ENCODE data around the gene MLEC.

The MLEC gene

DNA sequence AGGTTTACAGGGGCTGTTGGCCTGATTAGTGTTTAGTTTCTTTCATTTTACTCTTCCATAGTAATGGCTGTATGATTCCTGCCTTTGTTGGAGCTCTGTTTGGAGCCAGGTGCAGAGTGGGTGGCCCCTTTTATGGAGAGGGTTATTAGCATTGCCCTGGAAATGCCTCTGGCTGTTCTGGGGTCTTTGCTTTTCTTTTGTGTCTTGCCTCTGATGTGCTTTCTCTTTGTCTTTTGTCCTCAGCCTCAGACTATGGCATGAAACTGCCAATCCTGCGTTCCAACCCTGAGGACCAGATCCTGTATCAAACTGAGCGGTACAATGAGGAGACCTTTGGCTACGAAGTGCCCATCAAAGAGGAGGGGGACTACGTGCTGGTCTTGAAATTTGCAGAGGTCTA lies 6.9 kb downstream of the MLEC start:
- DNase-seq (ENCODE audit: low read depth in 3 of 3), result no peak

- no peak for DNase-seq (ENCODE audit: low read depth in 3 of 3)
Measured at GRCh38 chr12:120696626-120697025, 9.7 kb downstream of the MLEC start.

- DNase-seq (ENCODE audit: low read depth in 3 of 3), result no peak
Measured at GRCh38 chr12:120697344-120697743, 10.4 kb downstream of the MLEC start.

DNA sequence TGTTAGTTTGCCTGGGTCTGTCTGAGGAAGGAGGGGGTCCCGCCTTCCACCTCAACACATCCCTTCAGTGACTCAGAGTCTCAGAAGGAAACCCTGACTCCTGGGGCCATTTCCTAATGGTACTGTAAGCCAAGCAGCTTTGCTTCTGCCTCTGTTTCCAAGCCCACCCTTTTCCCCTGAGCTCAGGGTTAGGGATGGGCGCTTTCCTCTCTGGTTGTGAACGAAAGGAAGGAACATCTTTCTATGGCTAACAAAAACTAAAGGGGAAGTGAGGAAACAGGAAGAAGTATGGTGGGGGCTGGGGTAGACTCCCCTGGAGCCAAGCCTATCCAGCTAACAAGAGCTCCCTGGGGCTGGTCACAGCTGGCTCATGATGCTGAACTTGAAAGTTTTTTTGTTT lies 11.7 kb downstream of the MLEC start:
- no peak for DNase-seq (ENCODE audit: low read depth in 3 of 3)

DNA sequence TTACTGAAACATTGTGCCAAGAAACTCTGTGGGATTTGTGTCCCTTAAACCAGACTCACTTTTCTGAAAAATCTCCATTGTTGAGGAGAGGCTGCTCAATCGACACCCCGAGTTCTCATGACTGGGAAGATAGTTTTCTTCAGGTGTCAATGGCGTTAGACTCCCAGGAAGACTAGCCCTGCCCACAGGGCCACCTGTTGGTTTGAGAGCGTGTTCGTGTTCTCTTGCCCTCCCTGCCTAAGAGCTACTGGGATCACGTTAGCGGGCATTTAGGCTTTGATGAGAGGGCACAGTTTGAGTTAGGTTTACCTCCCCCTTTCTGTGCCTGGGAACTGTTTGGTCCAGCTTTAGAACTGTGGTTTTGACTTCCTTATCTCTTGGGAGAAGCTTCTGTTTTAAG lies 12.6 kb downstream of the MLEC start:
- DNase-seq (ENCODE audit: low read depth in 3 of 3), result no peak

GRCh38 chr12:120700886-120701285 lies 13.9 kb downstream of the MLEC start:
- DNase-seq (ENCODE audit: low read depth in 3 of 3), result no peak

DNA sequence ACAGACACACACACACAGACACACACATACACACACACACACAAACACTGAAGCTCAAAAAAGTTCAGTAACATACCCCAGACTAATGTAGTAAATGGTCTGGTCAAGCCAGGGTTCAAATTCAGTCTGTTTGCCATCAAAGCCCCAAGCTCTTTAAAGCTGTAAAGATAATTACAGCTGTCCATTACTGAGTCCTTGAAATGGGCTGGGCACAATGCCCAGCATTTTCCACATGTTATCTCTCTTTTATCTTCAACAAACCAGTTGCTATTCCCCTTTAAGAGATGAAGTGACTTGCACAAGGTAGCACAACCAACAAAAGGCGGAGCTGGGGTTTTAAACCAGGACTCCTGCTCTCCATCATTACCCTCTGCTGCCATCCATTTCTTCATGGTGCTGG lies 15.7 kb downstream of the MLEC start:
- DNase-seq (ENCODE audit: low read depth in 3 of 3), result no peak

- no peak for DNase-seq (ENCODE audit: low read depth in 3 of 3)
Measured at GRCh38 chr12:120703311-120703942, 16.5 kb downstream of the MLEC start.

DNA sequence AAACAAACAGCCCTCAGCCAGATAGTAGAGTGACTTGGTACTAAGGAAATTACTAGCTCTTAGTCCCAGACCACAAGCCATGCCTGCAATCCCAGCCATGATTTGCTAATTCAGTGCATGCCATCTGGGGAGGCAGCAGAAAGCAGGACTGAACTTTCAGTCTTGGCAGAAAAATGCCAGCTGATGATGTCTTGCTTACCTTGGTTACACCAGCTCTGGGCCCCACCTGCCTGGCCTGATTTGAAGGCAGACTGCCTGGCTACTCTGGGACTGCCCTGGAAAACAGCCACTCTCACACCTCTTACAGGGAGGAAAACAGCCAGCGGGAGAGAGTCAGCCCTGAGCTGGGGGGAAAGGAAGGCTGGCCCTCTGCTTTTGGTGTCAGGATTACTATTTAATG lies 18.7 kb downstream of the MLEC start:
- no peak for DNase-seq (ENCODE audit: low read depth in 3 of 3)

DNA sequence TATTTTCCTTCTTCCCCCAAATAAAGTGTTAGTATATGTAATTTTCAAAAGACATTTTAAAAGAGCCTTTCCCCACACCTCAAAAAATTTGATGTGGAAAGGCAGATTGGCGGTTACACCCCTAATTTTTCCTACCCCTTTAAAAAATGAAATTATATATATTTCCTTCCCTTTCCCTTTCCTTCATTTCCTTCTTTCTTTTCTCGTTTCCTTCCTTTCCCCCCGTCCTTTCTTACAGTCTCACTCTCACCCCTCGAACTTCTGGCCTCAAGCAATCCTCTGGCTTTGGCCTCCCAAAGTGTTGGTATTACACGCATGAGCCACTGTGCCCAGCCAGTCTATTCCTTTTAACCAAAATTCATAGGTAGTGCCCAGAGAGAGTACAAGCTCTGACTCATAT lies 19.1 kb downstream of the MLEC start:
- DNase-seq (ENCODE audit: low read depth in 3 of 3), result no peak

- no peak for DNase-seq (ENCODE audit: low read depth in 3 of 3)
Measured at GRCh38 chr12:120708651-120709050, 21.7 kb downstream of the MLEC start.

GRCh38 chr12:120710031-120710804 lies 23.3 kb downstream of the MLEC start, which contains the start of gene UNC119B:
Gene UNC119B, plus strand, starts transcription at chr12:120710458. Its CDS starts 17 bp downstream, at chr12:120710475.
- DNase-seq (ENCODE audit: low read depth in 3 of 3), result peak; percentile 62 to 68 (median 64)

DNA sequence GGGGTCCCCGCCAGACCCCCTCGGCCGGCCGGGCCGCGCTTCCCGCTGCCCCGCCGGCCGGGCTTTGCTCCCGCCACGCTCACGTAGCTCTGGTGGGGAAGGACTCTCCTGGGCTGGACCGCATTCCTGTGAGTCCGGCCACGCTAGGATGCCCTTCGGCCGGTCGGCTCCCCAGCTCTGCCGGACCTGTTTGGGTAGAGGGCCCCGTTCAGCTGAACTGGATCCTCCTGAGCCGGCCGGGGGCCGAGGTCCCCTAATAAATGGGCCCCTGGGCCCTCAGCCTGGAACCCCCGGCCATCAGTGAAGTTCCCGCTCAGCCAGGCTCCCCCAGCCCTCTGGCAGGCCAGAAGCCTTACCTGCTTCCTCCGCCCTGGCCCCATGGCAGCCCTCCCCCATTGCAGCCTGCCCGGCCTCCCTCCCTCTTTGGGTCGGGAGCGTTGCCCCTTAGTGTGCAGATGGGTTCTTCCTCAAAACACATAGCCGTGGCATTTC lies 23.9 kb downstream of the MLEC start:
- no peak for DNase-seq (ENCODE audit: low read depth in 3 of 3)

DNA sequence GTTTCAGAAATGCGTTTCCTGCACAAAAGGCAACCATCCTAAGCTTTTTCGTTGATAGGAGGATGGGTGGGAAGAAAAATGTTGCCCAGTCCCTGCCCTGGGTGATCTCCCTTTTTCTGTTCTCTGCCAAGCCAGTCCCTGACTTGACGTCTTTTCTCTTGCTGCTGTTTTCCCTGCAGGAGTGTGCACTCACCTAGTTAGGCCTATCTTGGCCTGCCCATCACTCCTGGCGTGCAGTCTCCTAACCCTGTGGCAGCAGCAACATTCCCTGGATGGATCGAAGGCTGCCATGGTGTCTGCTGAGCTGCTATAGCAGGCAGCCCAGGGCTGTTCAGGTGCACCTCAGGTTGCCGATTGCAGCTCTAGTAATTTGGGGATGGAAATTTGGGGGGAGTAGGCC lies 24.5 kb downstream of the MLEC start:
- DNase-seq (ENCODE audit: low read depth in 3 of 3), result no peak

DNA sequence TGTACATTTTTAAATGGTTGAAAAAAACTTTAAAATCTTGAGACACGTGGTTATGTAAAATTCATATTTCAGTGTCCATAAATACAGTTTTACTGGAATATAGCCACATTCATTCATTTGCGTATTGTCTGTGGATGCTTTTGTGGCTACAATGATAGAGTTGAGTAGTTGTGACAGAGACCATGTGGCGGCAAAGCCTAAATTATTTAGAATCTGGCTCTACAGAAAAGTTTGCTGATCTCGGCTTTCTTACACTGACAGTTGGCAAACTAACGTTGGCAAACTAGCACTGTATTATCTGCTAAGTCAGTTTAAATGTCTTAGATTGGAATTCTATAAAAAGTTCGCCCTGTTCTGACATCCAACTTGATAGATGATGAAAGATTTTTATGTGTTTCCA lies 25.7 kb downstream of the MLEC start:
- no peak for DNase-seq (ENCODE audit: low read depth in 3 of 3)

DNA sequence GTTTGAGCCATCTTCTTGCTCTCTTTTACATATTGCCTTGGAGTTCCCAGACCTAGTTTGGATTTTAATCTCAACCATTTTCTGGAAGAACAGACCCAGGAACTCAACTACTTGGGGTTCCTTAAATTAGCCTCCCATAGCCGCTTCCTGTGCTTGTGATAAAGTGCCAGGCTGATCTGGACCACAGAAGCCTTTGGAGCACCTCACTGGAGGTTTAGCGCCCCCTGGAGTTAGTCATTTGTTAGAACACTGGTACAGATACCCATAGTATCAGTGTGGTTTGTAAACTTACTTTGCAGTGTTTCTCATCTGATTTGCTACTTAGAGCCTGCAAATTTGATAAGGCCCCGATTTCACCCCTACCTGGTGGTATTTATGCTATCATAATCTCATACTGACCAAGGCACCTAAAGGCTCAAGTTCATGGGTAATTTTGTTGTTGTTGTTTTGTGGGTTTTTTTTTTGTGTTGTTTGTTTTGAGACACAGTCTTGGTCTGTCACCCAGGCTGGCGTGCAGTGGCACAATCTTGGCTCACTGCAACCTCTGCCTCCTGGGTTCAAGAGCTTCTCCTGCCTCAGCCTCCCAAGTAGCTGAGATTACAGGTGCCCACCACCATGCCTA lies 27.0 kb downstream of the MLEC start:
- DNase-seq (ENCODE audit: low read depth in 3 of 3), result peak in 2 of 3 experiments; percentile 24 to 70

GRCh38 chr12:120718055-120718454 lies 31.1 kb downstream of the MLEC start:
- DNase-seq (ENCODE audit: low read depth in 3 of 3), result no peak

- no peak for DNase-seq (ENCODE audit: low read depth in 3 of 3)
Measured at GRCh38 chr12:120719072-120719471, 32.1 kb downstream of the MLEC start.

- DNase-seq (ENCODE audit: low read depth in 3 of 3), result no peak
Measured at GRCh38 chr12:120719496-120720233, 32.7 kb downstream of the MLEC start.

- DNase-seq (ENCODE audit: low read depth in 3 of 3), result no peak
Measured at GRCh38 chr12:120720234-120720986, 33.5 kb downstream of the MLEC start.
